Activated CD4-positive, alpha-beta memory T cell treated with anti-CD3 and anti-CD28 coated beads, Interleukin-2, amount 10 ng/mL, durations not matched to agents 7 days and 5 days (primary cell): Measurements from ENCODE around the gene RABIF. TPM values are rescaled to one million over a fixed set of nuclear protein-coding genes. Genes with fewer than 3 reads are reported as not detected.
"Not testable (repeated sequence)": the region's sequence is repeated elsewhere in the genome, so short reads cannot be mapped to it uniquely, and the experiment has no call there.

Experiments used
- CTCF ChIA-PET: fragments of 350-600 bp; sonication (Branson Sonifier 250); formaldehyde crosslinking; loops from one replicate; lab custom pipeline; 2021; ENCODE audit warnings: antibody characterized with exemption, inconsistent platforms; lab: Charles Lee
- POLR2A ChIA-PET: fragments of 350-600 bp; sonication (Branson Sonifier 250); formaldehyde crosslinking; loops from one replicate; lab custom pipeline; 2021; ENCODE audit warnings: antibody characterized with exemption; lab: Charles Lee
- DNase-seq: peaks from one replicate; pipeline ENCODE4 v3.0.0-alpha.2; 2020
- H3K27ac Mint-ChIP-seq: one replicate; pipeline ENCODE4 v1.8.0; 2021; ENCODE audit warnings: mild to moderate bottlenecking, mixed read lengths
- H3K27me3 Mint-ChIP-seq: one replicate; pipeline ENCODE4 v1.8.0; 2021; ENCODE audit warnings: mixed read lengths
- H3K36me3 Mint-ChIP-seq: one replicate; pipeline ENCODE4 v1.8.0; 2021; ENCODE audit warnings: low read depth, mixed read lengths
- H3K4me1 Mint-ChIP-seq: one replicate; pipeline ENCODE4 v1.8.0; 2021; ENCODE audit warnings: mixed read lengths
- H3K4me3 Mint-ChIP-seq: one replicate; pipeline ENCODE4 v1.8.0; 2021; ENCODE audit warnings: mild to moderate bottlenecking, mixed read lengths
- H3K9me3 Mint-ChIP-seq: one replicate; pipeline ENCODE4 v1.8.0; 2021; ENCODE audit warnings: mixed read lengths
- total RNA-seq, 2 experiments: library from RNA; stranded (reverse); gene quantifications; one replicate each; pipeline ENCODE4 v1.2.3, GENCODE V29; 2021

RABIF gene
- total RNA-seq, 2 experiments from 2014 or later: 12.9 to 13.1 TPM

- POLR2A ChIA-PET: no interaction called here
- Mint-ChIP-seq H3K36me3 (peaks cover 40% of the 10 kb centered on the region), H3K9me3 (no peaks in the 10 kb centered on the region), H3K4me3 (no peak overlapping the region), H3K27me3 (no peaks in the 10 kb centered on the region), H3K4me1 (peaks cover 22% of the 10 kb centered on the region), H3K27ac (no peak overlapping the region)
- CTCF ChIA-PET: no interaction called here
- DNase-seq: no peak
Observed at GRCh38 chr1:202908998-202909397, 20.0 kb upstream of the RABIF start.

- Mint-ChIP-seq H3K9me3 (no peaks in the 10 kb centered on the region), H3K4me3 (no peak overlapping the region), H3K27ac (no peak overlapping the region), H3K4me1 (peaks cover 3% of the 10 kb centered on the region), H3K36me3 (peaks cover 12% of the 10 kb centered on the region), H3K27me3 (no peaks in the 10 kb centered on the region)
- POLR2A ChIA-PET: interaction anchor here (1.3 kb wide), 1 partner anchor 102 kb away, joined by 3 read pairs; the partner anchor contains the start of gene TMEM183A
- no peak for DNase-seq
- CTCF ChIA-PET: no interaction called here
Observed at GRCh38 chr1:202905331-202905730, 16.4 kb upstream of the RABIF start.

DNA sequence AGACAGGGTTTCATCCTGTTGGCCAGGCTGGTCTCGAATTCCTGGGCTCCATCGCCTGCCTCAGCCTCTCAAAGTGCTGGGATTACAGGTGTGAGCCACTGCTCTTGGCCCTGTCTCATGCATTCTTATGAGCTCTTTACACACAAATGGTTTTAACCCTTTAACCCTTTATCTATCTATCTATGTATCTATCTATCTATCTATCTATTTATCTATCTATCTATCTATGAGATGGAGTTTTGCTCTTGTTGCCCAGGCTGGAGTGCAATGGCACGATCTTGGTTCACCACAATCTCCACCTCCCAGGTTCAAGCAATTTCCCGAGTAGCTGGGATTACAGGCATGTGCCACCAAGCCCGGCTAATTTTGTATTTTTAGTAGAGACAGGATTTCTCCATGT, 14.9 kb upstream of the RABIF start:
- not testable (repeated sequence) for H3K4me3 Mint-ChIP-seq, DNase-seq, H3K27me3 Mint-ChIP-seq, H3K27ac Mint-ChIP-seq, H3K9me3 Mint-ChIP-seq, H3K4me1 Mint-ChIP-seq
- H3K36me3 Mint-ChIP-seq: peaks cover 12% of the 10 kb centered on the region
- ChIA-PET CTCF (interaction anchor here (1.5 kb wide), 1 partner anchor 23 kb away, joined by 3 read pairs; the partner anchor contains the start of gene KLHL12), POLR2A (interaction anchor here (1.3 kb wide), 1 partner anchor 104 kb away, joined by 3 read pairs; the partner anchor contains the start of gene TMEM183A)

DNA sequence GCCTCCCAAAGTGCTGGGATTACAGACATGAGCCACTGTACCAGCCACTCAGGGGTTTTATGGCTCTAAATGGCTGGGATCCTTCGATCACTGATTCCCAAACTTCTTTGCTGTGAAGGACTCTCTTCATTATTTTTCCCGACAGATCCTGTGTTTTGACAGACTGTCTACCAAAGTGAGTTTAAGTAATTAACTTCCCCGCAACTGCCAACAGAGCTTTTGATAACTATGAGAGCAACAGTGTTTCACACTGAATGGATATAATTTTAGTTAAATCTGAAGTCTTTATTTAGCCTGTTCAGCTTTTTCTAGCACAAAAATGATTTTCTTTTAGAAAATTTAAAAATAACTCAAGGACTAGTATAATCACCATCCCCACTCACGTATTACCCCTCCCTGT, 12.6 kb upstream of the RABIF start:
- DNase-seq: no peak
- peaks cover 27% of the 10 kb centered on the region for H3K36me3 Mint-ChIP-seq
- H3K27me3 Mint-ChIP-seq: no peaks in the 10 kb centered on the region
- H3K4me3 Mint-ChIP-seq: no peak overlapping the region
- POLR2A ChIA-PET: no interaction called here
- peaks cover 3% of the 10 kb centered on the region for H3K4me1 Mint-ChIP-seq
- no peak overlapping the region for H3K27ac Mint-ChIP-seq
- H3K9me3 Mint-ChIP-seq: no peaks in the 10 kb centered on the region
- CTCF ChIA-PET: no interaction called here

GRCh38 chr1:202892501-202892900, 3.6 kb upstream of the RABIF start:
- no peak overlapping the region for H3K27ac Mint-ChIP-seq
- no peaks in the 10 kb centered on the region for H3K27me3 Mint-ChIP-seq
- H3K4me3 Mint-ChIP-seq: no peak overlapping the region
- peaks cover 21% of the 10 kb centered on the region for H3K4me1 Mint-ChIP-seq
- CTCF ChIA-PET: no interaction called here
- H3K9me3 Mint-ChIP-seq: no peaks in the 10 kb centered on the region
- POLR2A ChIA-PET: no interaction called here
- peaks cover 42% of the 10 kb centered on the region for H3K36me3 Mint-ChIP-seq
- DNase-seq: no peak

GRCh38 chr1:202890392-202890791, 1.4 kb upstream of the RABIF start:
- H3K9me3 Mint-ChIP-seq: no peaks in the 10 kb centered on the region
- H3K36me3 Mint-ChIP-seq: peaks cover 31% of the 10 kb centered on the region
- CTCF ChIA-PET: interaction anchor here (0.6 to 1.3 kb wide), 4 partner anchors 35 to 149 kb away, joined by 3 to 4 read pairs (median 3); no protein-coding TSS in a partner anchor
- H3K4me1 Mint-ChIP-seq: peaks cover 29% of the 10 kb centered on the region
- no peak for DNase-seq
- no peak overlapping the region for H3K27ac Mint-ChIP-seq
- no peak overlapping the region for H3K4me3 Mint-ChIP-seq
- no peaks in the 10 kb centered on the region for H3K27me3 Mint-ChIP-seq
- POLR2A ChIA-PET: interaction anchor here (0.9 to 1.4 kb wide), 4 partner anchors 27 to 116 kb away, joined by 3 to 4 read pairs (median 3); partner anchors contain the start of gene KLHL12

- POLR2A ChIA-PET: interaction anchor here (0.8 to 1.5 kb wide), 20 partner anchors 8 to 546 kb away, joined by 3 to 17 read pairs (median 4); partner anchors contain the start of genes KDM5B, KLHL12, PCAT6 and TMEM183A
- DNase-seq: no peak
- H3K4me3 Mint-ChIP-seq: peak overlapping the region; percentile 94
- H3K27me3 Mint-ChIP-seq: no peaks in the 10 kb centered on the region
- H3K4me1 Mint-ChIP-seq: peaks cover 33% of the 10 kb centered on the region
- peaks cover 25% of the 10 kb centered on the region for H3K36me3 Mint-ChIP-seq
- CTCF ChIA-PET: interaction anchor here (0.8 to 1.7 kb wide), 3 partner anchors 80 to 119 kb away, joined by 3 to 6 read pairs (median 3); partner anchors contain the start of gene TMEM183A
- H3K9me3 Mint-ChIP-seq: no peaks in the 10 kb centered on the region
- H3K27ac Mint-ChIP-seq: peak overlapping the region; percentile 89
Observed at GRCh38 chr1:202888221-202888530, 773 bp downstream of the RABIF start.

DNA sequence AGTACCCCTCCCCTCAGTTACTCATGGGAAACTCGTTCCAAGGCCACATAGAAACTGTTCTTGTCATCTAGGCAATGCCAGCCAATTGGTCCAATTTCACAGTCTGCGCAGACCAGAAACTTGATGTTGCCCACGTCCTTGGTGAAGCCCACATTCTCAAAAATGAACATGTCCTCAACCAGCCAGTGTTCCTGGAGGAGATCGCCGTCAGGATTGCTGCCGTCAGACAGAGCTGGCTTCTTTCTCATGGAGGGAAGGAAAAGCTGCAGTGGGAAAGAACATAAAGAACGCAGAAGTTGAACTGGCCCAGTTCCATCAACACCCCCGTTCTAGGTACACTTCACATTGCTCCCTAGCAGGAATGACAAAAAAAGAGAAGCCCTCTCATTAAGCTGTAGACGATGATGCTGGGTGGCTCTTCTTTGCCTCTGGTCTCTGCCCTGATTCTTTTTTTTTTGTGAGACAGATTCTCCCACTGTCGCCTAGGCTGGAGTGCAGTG, 7.9 kb downstream of the RABIF start:
- Mint-ChIP-seq H3K9me3 (no peaks in the 10 kb centered on the region), H3K36me3 (peaks cover 23% of the 10 kb centered on the region), H3K27me3 (no peaks in the 10 kb centered on the region), H3K27ac (no peak overlapping the region), H3K4me1 (peaks cover 18% of the 10 kb centered on the region), H3K4me3 (no peak overlapping the region)
- POLR2A ChIA-PET: interaction anchor here (1.0 to 1.4 kb wide), 2 partner anchors 8 to 40 kb away, joined by 4 read pairs; partner anchors contain the start of gene RABIF
- CTCF ChIA-PET: no interaction called here
- no peak for DNase-seq

- no peaks in the 10 kb centered on the region for H3K27me3 Mint-ChIP-seq
- H3K4me1 Mint-ChIP-seq: peaks cover 12% of the 10 kb centered on the region
- CTCF ChIA-PET: no interaction called here
- H3K27ac Mint-ChIP-seq: no peak overlapping the region
- DNase-seq: no peak
- H3K4me3 Mint-ChIP-seq: no peak overlapping the region
- H3K36me3 Mint-ChIP-seq: peaks cover 25% of the 10 kb centered on the region
- POLR2A ChIA-PET: interaction anchor here (1.0 kb wide), 1 partner anchor 9 kb away, joined by 4 read pairs; the partner anchor contains the start of gene RABIF
- no peaks in the 10 kb centered on the region for H3K9me3 Mint-ChIP-seq
Observed at GRCh38 chr1:202880062-202880461, 8.9 kb downstream of the RABIF start.

DNA sequence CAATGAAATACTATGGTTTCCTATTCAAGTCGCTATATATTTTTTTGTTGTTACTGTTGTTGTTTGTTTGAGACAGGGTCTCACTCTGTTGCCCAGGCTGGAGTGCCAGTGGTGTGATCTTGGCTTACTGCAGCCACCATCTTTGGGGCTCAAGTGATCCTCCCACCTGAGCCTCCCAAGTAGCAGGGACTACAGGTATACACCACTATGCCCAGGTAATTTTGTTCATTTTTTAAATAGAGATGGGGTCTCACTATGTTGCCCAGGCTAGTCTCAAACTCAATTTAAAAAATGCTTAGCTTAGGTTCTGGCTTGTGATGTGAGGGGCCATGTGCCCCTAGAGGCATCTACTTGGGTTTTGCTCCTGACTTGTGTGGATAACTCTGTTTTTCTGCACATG, 9.8 kb downstream of the RABIF start:
- H3K4me1 Mint-ChIP-seq: peaks cover 11% of the 10 kb centered on the region
- no peak overlapping the region for H3K27ac Mint-ChIP-seq
- ChIA-PET CTCF (no interaction called here), POLR2A (no interaction called here)
- H3K4me3 Mint-ChIP-seq: no peak overlapping the region
- DNase-seq: no peak
- peaks cover 22% of the 10 kb centered on the region for H3K36me3 Mint-ChIP-seq
- no peaks in the 10 kb centered on the region for H3K27me3 Mint-ChIP-seq
- no peaks in the 10 kb centered on the region for H3K9me3 Mint-ChIP-seq

DNA sequence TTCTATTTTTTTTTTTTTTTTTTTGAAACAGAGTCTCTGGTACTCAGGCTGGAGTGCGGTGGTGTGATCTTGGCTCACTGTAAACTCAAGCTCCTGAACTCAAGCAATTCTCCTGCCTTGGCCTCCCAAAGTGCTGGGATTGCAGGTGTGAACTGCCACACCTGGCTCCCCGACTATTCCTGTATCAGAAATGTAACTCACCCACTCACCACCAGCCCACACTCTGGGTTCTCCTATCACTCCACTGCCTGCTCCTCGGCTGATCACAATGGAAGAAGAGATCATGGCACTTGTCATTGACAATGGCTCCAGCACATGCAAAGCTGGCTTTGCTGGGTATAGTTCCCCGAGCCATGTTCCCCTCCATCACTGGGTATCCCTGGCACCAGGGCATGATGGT, 15.9 kb downstream of the RABIF start:
- CTCF ChIA-PET: interaction anchor here (0.7 kb wide), 1 partner anchor 10 kb away, joined by 3 read pairs; no protein-coding TSS in a partner anchor
- H3K27ac Mint-ChIP-seq: no peak overlapping the region

DNA sequence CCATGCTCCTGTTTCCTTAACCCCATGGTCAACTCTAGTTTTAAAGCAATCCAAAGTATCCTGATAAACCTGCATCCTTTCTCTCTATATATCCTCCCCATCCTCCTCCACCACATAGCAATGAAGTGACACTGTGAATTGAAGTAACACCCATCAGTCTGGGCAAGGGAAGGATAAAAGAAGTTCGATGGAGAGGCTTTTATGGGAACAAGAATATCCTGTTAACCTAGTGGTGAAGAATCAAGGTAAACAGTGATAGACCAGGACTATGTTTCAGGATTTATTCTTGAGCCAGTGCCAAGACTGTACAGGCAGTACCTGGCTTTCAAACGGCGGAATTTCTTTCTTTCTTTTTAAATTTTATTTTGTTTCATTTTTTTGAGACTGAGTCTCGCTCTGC, 17.6 kb downstream of the RABIF start:
- no peaks in the 10 kb centered on the region for H3K4me1 Mint-ChIP-seq
- H3K4me3 Mint-ChIP-seq: no peak overlapping the region
- POLR2A ChIA-PET: no interaction called here
- DNase-seq: no peak
- H3K27me3 Mint-ChIP-seq: peaks cover 3% of the 10 kb centered on the region
- no peak overlapping the region for H3K27ac Mint-ChIP-seq
- no peaks in the 10 kb centered on the region for H3K9me3 Mint-ChIP-seq
- peaks cover 5% of the 10 kb centered on the region for H3K36me3 Mint-ChIP-seq
- CTCF ChIA-PET: no interaction called here

More for the DNA sequence above, 15.9 kb downstream of the RABIF start:
- POLR2A ChIA-PET: no interaction called here
- Mint-ChIP-seq H3K4me1 (no peaks in the 10 kb centered on the region), H3K4me3 (no peak overlapping the region), H3K27me3 (peaks cover 2% of the 10 kb centered on the region), H3K36me3 (peaks cover 6% of the 10 kb centered on the region), H3K9me3 (no peaks in the 10 kb centered on the region)
- DNase-seq: no peak

GRCh38 chr1:202862679-202863560, 26.0 kb downstream of the RABIF start:
- Mint-ChIP-seq H3K36me3 (peaks cover 2% of the 10 kb centered on the region), H3K27ac (no peak overlapping the region), H3K9me3 (no peaks in the 10 kb centered on the region), H3K27me3 (peaks cover 62% of the 10 kb centered on the region), H3K4me3 (no peak overlapping the region), H3K4me1 (peaks cover 10% of the 10 kb centered on the region)
- ChIA-PET CTCF (interaction anchor here (0.6 to 1.2 kb wide), 5 partner anchors 10 to 753 kb away, joined by 3 to 4 read pairs (median 3); no protein-coding TSS in a partner anchor), POLR2A (interaction anchor here (1.0 kb wide), 1 partner anchor 27 kb away, joined by 3 read pairs; no protein-coding TSS in a partner anchor)
- no peak for DNase-seq
